NCI-H1048 (cell line): ENCODE results near the gene ATP7B.

ENCODE experiments used
- DNase-seq: peaks from one replicate; lab custom pipeline; 2025; lab: John Stamatoyannopoulos, UW

ATP7B gene

GRCh38 chr13:51950722-51951121 lies 60.5 kb downstream of the ATP7B start:
- no peak for DNase-seq

- no peak for DNase-seq
Observed at GRCh38 chr13:51946163-51946669, 65.0 kb downstream of the ATP7B start.

GRCh38 chr13:51945149-51945548 lies 66.1 kb downstream of the ATP7B start:
- no peak for DNase-seq

DNA sequence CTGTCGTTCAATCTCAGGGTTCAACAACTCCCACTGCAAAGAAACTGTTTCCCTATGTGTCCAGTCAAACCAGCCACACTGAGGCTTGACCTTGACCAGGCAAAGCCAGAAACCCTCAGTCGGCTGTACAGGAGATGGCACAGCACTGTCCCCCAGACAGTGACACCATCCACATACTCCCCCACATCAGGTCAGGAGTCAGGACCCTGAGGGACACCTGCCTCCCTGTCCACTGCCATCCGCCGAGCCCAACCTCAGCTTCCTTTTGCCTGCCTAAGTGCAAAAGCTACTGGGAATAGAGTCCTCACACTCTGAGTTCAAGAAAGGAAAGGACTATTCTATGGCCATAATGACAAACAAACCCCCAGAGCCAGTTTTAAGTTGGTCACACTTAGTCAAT lies 66.8 kb downstream of the ATP7B start:
- DNase-seq = no peak

- no peak for DNase-seq
Observed at GRCh38 chr13:51943721-51944120, 67.5 kb downstream of the ATP7B start.

- no peak for DNase-seq
Observed at GRCh38 chr13:51942189-51942588, 69.1 kb downstream of the ATP7B start.

DNA sequence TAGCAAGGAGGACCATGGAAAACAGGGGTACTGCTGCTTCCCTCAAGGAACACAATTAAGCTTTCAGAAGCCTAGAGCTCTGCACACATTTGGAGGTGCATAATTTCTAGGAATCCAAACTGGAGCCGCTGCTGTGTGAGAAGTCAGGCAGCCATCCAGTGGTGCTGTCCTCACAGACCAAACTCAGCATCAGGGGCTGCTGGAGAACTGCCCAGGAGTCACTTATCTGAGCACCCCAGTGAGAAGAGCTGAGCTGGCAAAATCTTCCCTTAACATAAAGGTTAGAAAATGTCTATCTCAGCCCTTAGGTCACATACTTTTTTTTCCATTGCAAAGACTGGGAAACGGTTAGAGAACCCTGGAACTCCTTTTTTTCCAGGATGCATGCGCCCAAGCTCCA lies 72.8 kb downstream of the ATP7B start:
- no peak for DNase-seq

DNA sequence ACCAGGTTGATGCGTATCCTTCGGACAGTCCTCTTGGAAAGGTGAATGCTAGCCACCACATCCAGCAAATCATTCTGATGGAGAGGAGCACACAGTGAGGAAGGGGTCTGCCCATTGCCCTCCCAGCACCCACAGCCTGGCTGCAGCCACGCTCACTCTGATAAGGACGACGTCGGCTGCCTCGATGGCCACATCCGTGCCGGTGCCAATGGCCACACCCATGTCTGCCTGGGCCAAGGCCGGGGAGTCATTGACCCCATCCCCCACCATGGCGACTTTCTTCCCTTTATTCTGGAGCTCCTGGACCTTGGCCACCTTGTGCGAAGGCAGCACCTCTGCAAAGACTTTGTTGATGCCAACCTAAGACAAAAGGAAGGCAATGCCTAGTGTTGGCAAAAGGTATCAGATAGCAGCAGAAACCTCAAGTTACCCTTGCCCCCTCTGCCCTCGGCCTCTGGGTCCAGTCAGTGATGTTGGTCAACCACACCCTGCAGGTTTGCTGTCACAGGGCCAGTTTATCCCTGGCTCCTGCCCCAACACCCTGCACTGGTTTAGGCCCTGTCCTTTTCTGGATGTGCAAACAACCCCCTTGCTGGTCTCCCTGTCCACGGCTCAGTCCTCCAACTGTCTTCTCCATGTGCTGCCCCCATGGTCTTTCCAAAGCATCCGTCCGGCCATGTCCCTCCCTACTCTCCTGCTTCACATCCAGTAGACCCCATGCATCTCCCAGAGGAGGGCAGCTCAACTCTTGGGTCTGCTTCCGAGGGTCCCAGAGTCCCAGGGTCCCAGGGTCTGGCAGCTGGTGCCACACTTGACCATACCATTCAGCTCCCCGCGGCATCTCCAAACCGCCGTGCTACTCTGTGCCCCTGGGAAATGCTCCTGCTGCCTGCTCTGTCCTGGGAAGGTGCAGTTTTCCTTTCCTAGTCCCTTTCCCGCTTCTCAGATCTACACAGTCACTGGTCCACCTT lies 73.6 kb downstream of the ATP7B start:
- no peak for DNase-seq

GRCh38 chr13:51935326-51936171 lies 75.7 kb downstream of the ATP7B start:
- no peak for DNase-seq

DNA sequence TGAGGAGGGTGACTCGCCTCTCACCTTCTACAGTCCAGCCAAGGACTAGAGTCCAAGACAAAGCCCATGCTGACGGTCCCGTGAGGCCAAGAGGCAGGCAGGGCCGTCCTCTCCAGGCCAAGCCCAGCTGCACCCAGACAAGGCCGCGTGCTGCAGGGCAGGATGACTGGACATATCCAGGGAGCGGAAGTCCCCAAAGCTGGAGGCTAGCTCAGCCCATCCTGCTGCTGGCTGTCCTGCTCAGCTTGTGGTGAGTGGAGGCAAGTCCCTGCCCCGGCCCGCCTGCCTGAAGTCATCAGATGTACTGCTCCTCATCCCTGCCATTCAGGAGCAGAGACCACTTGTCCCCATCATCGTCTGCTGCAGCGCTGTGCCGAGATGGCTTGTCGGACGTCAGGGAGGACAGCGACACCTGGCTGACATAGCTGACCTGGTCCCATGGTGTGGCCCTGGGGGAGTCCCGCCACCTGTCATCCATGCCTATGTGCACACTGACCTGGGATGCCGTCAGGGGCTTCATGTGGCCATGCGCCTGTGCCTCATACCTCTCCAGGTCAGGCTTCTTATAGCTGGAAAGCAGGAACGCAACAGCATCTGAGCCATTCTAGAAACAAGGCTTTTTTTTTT lies 76.7 kb downstream of the ATP7B start:
- no peak for DNase-seq

DNA sequence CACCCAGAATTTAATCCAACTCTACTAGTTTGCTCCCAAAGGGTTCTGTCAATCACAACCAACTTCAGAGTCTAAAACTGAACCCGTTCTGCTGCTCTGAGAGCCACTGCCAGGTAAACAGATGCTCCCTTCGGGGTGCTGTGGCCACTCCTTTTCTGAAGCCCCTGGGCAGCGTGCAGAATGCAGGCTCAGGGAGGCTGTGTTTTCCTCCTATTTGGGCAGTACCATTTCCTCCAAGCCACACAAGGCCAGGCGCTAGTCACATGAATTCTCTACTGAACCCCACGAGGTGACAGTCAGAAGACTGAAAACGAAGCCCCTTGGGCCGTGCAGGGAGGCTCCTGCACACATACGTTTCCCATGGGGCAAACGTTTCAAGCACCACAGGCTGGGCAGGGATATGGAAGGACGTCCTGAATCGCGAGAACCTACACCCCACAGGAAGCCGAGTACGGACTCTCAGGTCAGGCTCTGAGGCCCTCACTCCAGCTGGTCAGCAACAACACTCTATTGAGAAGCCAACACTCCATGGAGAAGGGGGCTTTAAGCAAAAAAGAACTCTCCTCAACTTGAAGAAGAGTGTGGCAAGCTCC lies 77.7 kb downstream of the ATP7B start:
- DNase-seq = no peak

DNA sequence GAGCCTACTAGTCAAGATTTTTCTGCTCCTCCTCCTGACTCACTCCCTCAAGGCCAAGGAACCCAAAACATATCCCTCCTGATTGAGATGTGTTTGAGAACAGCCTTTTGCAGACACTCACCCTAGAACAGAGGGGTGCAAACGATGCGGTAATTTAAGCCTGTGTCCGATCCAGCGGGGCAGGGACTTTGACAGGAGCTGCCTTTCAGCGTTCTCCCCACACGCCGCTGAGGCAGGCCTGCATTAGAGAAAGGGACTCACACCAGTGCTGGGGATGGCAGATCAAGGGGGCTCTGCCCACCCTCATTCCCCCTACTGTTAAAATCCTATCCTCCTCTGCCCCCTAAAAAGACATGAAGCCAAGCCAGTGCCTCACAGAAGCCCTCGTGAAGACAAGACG lies 79.0 kb downstream of the ATP7B start:
- DNase-seq = no peak

- no peak for DNase-seq
Observed at GRCh38 chr13:51931606-51932005, 79.6 kb downstream of the ATP7B start.

DNA sequence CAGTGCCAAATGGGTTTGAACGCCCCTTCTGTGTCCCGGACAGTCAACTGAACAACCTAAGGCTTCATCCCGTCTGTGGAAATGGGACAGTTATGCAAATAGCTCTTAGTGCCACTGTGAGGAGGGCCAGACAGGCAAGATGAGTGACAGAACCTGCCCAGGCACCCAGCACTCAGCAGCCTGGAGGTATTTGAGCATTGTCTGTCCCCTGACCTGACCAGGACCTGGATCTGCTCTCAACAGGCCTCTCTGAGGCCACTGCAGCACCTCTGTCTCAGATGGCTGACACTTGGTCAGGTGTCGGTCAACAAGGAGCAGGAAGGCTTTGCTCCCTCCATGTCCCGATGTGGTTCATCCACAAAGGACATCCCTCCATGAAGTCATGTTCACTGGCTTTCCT lies 81.6 kb downstream of the ATP7B start:
- DNase-seq = no peak

DNA sequence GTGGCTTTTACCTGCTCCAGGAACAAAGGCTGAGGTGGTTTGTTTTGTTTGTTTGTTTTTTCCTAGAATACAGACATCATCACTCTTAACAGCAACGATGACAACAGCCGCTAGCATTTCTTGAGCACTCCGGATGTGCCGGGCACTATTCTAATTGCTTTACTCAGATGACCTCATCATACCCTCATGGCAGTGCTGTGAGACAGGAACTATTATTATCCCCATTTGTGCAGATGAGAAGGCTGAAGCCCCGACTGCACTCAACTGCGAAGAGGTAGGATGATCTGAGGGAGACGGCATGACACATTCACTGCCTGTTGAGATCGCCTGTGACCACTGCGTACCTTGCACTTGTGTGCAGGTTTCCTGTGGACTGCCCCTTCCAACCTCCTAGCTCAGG lies 83.0 kb downstream of the ATP7B start:
- DNase-seq = no peak

GRCh38 chr13:51927129-51927528 lies 84.1 kb downstream of the ATP7B start:
- DNase-seq = no peak

DNA sequence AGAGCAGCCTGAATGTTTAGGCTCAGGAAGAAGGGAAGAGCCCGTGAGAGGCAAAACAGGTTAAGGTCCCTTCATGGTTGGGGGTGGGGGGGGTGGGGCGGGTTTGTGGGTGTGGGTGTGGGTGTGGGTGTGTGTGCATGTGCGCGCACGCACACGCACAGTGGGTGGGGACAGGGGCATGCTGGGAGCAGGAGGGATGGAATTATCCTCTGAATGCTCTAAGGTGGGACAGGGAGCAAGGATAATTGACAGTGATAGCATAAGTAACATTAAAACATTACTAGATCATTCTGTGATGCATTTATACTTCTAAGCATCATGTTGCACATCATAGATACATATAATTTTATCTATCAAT lies 84.7 kb downstream of the ATP7B start:
- DNase-seq = no peak

- no peak for DNase-seq
Observed at GRCh38 chr13:51925865-51926527, 85.3 kb downstream of the ATP7B start.

DNA sequence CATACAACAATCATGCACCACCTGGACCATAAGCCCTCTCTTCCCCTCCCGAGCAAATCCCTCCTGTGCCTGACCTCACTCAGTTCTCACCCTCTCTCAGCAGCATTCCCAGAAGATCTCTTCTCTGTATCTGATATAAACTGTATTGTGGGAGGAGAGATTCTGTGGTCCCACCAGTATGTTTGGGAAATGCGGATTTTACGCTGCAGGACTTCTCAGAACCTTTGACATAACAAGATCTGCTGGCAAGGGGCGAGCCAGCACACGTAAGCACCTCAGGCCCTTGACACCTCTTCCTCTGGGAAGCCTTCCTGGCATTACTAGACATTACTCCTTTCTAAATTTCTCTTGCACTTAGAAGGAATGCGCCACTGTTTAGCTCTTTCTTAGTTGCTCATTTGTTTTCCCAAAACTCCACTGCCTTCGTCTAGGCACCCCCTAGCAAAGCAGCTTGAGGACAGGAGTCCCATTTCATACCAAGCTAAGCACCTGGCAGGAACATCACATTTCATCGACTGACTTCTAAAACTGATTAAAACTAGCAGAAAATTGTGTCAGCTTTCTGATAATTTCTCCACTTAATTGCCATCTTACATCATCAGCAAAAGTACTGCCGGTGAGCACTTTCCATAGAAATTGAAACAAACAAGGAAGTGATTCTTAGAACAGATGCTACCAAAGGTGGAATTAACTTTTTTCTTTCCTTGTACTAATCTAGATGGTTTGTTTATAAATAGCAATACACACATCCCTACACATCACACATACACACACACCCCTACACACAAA lies 86.3 kb downstream of the ATP7B start:
- no peak for DNase-seq

DNA sequence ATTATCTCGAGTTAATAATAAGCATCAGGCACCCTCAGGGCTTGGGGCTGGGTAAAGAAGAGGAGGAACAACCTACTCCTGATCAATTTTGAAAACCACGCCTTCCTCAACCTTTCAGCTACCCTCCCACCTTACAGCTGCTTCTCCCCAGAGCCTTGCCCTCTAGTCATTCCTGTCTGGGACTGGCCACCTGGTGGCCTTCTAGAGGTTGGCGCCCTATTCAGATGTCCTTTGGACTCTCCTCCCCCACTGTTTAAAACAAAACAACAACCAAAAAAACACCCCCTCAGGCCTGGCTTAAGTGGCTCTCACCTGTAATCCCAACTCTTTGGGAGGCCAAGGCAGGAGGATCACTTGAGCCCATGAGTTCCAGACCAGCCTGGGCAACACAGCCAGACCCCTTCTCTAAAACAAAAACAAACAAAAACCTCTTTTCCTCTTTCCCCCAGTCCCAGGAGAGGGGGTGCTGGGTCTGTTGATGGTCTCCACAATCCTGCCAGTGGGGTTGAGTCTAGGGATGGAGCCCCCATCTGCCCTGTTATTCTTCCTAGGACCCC lies 87.2 kb downstream of the ATP7B start:
- DNase-seq = no peak
